Measurements from ENCODE around the gene CMSS1.

CMSS1 gene

GRCh38 chr3:99960123-99960878, 142.6 kb downstream of the CMSS1 start:
- no peaks in the 10 kb centered on the region for H4K20me1 ChIP-seq (ENCODE audit: insufficient read depth, low read length)
- no peaks in the 10 kb centered on the region for H3K9me3 ChIP-seq (ENCODE audit: low read length)
- H3F3A ChIP-seq (ENCODE audit: insufficient read depth, low read length) = no peaks in the 10 kb centered on the region
- no peaks in the 10 kb centered on the region for H3K27me3 ChIP-seq (ENCODE audit: insufficient read depth, low read length)
- TF ChIP-seq CTCF (IDR thresholded peaks at IDR 0.05; ENCODE audit: low read length) = no peak
- TF ChIP-seq EZH2 (IDR thresholded peaks at IDR 0.05; ENCODE audit: borderline replicate concordance, low read length) = no peak
- no peaks in the 10 kb centered on the region for H3K9me2 ChIP-seq (ENCODE audit: low read depth, low read length)
- no peak overlapping the region for H3K9ac ChIP-seq (ENCODE audit: low read length)
- H2AFZ ChIP-seq (ENCODE audit: low read length) = no peak overlapping the region
- no peaks in the 10 kb centered on the region for H3K4me1 ChIP-seq (ENCODE audit: insufficient read depth, low read length, severe bottlenecking)
- no peak overlapping the region for H3K27ac ChIP-seq (ENCODE audit: low read depth, low read length, poor library complexity, severe bottlenecking)
- no peaks in the 10 kb centered on the region for H3K36me3 ChIP-seq (ENCODE audit: insufficient read depth, low read length)
- no peaks in the 10 kb centered on the region for H3K79me2 ChIP-seq (ENCODE audit: insufficient read depth, low read length)
- no peak overlapping the region for H3K4me2 ChIP-seq (ENCODE audit: low read length)
- H3K4me3 ChIP-seq (ENCODE audit: low read depth, low read length, poor library complexity, severe bottlenecking) = no peak overlapping the region

- no peak overlapping the region for H3K27ac ChIP-seq (ENCODE audit: low read depth, low read length, poor library complexity, severe bottlenecking)
- H3K36me3 ChIP-seq (ENCODE audit: insufficient read depth, low read length) = no peaks in the 10 kb centered on the region
- no peak overlapping the region for H3K9ac ChIP-seq (ENCODE audit: low read length)
- no peaks in the 10 kb centered on the region for H3K9me3 ChIP-seq (ENCODE audit: low read length)
- H4K20me1 ChIP-seq (ENCODE audit: insufficient read depth, low read length) = no peaks in the 10 kb centered on the region
- H3K27me3 ChIP-seq (ENCODE audit: insufficient read depth, low read length) = no peaks in the 10 kb centered on the region
- H3K4me3 ChIP-seq (ENCODE audit: low read depth, low read length, poor library complexity, severe bottlenecking) = no peak overlapping the region
- H3K4me1 ChIP-seq (ENCODE audit: insufficient read depth, low read length, severe bottlenecking) = no peaks in the 10 kb centered on the region
- TF ChIP-seq EZH2 (IDR thresholded peaks at IDR 0.05; ENCODE audit: borderline replicate concordance, low read length) = no peak
- TF ChIP-seq CTCF (IDR thresholded peaks at IDR 0.05; ENCODE audit: low read length) = no peak
- H3F3A ChIP-seq (ENCODE audit: insufficient read depth, low read length) = no peaks in the 10 kb centered on the region
- no peaks in the 10 kb centered on the region for H3K9me2 ChIP-seq (ENCODE audit: low read depth, low read length)
- no peak overlapping the region for H2AFZ ChIP-seq (ENCODE audit: low read length)
- no peak overlapping the region for H3K4me2 ChIP-seq (ENCODE audit: low read length)
- H3K79me2 ChIP-seq (ENCODE audit: insufficient read depth, low read length) = no peaks in the 10 kb centered on the region
Observed at GRCh38 chr3:99960941-99961340, 143.3 kb downstream of the CMSS1 start.

- no peaks in the 10 kb centered on the region for H3F3A ChIP-seq (ENCODE audit: insufficient read depth, low read length)
- TF ChIP-seq EZH2 (IDR thresholded peaks at IDR 0.05; ENCODE audit: borderline replicate concordance, low read length) = no peak
- TF ChIP-seq CTCF (IDR thresholded peaks at IDR 0.05; ENCODE audit: low read length) = no peak
- H4K20me1 ChIP-seq (ENCODE audit: insufficient read depth, low read length) = no peaks in the 10 kb centered on the region
- no peaks in the 10 kb centered on the region for H3K9me2 ChIP-seq (ENCODE audit: low read depth, low read length)
- H3K4me1 ChIP-seq (ENCODE audit: insufficient read depth, low read length, severe bottlenecking) = no peaks in the 10 kb centered on the region
- no peaks in the 10 kb centered on the region for H3K36me3 ChIP-seq (ENCODE audit: insufficient read depth, low read length)
- H3K4me2 ChIP-seq (ENCODE audit: low read length) = no peak overlapping the region
- no peaks in the 10 kb centered on the region for H3K27me3 ChIP-seq (ENCODE audit: insufficient read depth, low read length)
- no peaks in the 10 kb centered on the region for H3K79me2 ChIP-seq (ENCODE audit: insufficient read depth, low read length)
- no peak overlapping the region for H3K27ac ChIP-seq (ENCODE audit: low read depth, low read length, poor library complexity, severe bottlenecking)
- H3K4me3 ChIP-seq (ENCODE audit: low read depth, low read length, poor library complexity, severe bottlenecking) = no peak overlapping the region
- no peak overlapping the region for H3K9ac ChIP-seq (ENCODE audit: low read length)
- H2AFZ ChIP-seq (ENCODE audit: low read length) = no peak overlapping the region
- no peaks in the 10 kb centered on the region for H3K9me3 ChIP-seq (ENCODE audit: low read length)
Observed at GRCh38 chr3:99961756-99962515, 144.3 kb downstream of the CMSS1 start.

Data from OCI-LY1 (cell line).